H1 (cell line): ENCODE measurements around the gene CRYBB3. TPM values are rescaled to one million over a fixed set of nuclear protein-coding genes. Genes with fewer than 3 reads are reported as not detected.

Experiments used
- CTCF ChIA-PET: fragments of 300-600 bp; sonication (Branson Sonifier 250); formaldehyde crosslinking; loops from one replicate; lab custom pipeline; 2021; ENCODE audit not compliant: partially characterized antibody; lab: Charles Lee
- POLR2A ChIA-PET: fragments of 300-600 bp; sonication (Branson Sonifier 250); formaldehyde crosslinking; loops from one replicate; lab custom pipeline; 2021; ENCODE audit warnings: inconsistent platforms; ENCODE audit not compliant: partially characterized antibody; lab: Charles Lee
- DNase-seq, 2 experiments: peaks; one replicate each; pipeline versions ENCODE4 v3.0.0 to v3.0.0-alpha.2; 2010 to 2022; ENCODE audit warnings: low spot score in 2 of 2, low read depth in 1 of 2, mixed read lengths in 1 of 2
- FAIRE-seq: peaks from 2 replicates; lab custom pipeline; 2011; peaks lifted over from hg19 to GRCh38; lab: Jason Lieb, UNC
- H2AFZ ChIP-seq: 2 replicates; pipeline ENCODE4 v1.8.1; 2012; ENCODE audit warnings: low read length, inconsistent platforms
- H2AK5ac ChIP-seq: 2 replicates; pipeline ENCODE4 v1.6.1; 2013; ENCODE audit warnings: low read depth, low read length
- H2BK120ac ChIP-seq: replicated peaks from 2 replicates; pipeline ENCODE3; 2013; ENCODE audit warnings: low read depth, low read length, inconsistent platforms
- H2BK12ac ChIP-seq: 2 replicates; pipeline ENCODE4 v1.6.1; 2013; ENCODE audit warnings: low read depth, low read length
- H2BK15ac ChIP-seq: 2 replicates; pipeline ENCODE4 v1.6.1; 2013; ENCODE audit warnings: low read length
- H2BK20ac ChIP-seq: 2 replicates; pipeline ENCODE4 v1.6.1; 2013; ENCODE audit warnings: low read length
- H2BK5ac ChIP-seq: 2 replicates; pipeline ENCODE4 v1.6.1; 2013; ENCODE audit warnings: low read depth, low read length
- H3K14ac ChIP-seq: 2 replicates; pipeline ENCODE4 v1.6.1; 2013; ENCODE audit warnings: inconsistent platforms; ENCODE audit not compliant: insufficient read length
- H3K18ac ChIP-seq: 2 replicates; pipeline ENCODE4 v1.6.1; 2013; ENCODE audit warnings: low read length; ENCODE audit errors: extremely low read depth
- H3K23ac ChIP-seq: 2 replicates; pipeline ENCODE4 v1.6.1; 2013; ENCODE audit warnings: inconsistent platforms; ENCODE audit not compliant: insufficient read length
- H3K23me2 ChIP-seq: 2 replicates; pipeline ENCODE4 v1.6.1; 2013; ENCODE audit warnings: low read depth, low read length
- H3K27ac ChIP-seq: 2 replicates; pipeline ENCODE4 v1.6.1; 2011; ENCODE audit warnings: low read depth, low read length, inconsistent platforms
- H3K27me3 ChIP-seq, 4 experiments: replicated peaks in 1 of 4; 1 replicate in 1 of 4; 2 replicates in 3 of 4; pipeline versions ENCODE4 v1.6.1 to v1.8.1; 2011 to 2013; ENCODE audit warnings: low read length in 3 of 4, mild to moderate bottlenecking in 3 of 4, inconsistent platforms in 2 of 4, mixed read lengths in 2 of 4, moderate library complexity in 1 of 4; ENCODE audit not compliant: control insufficient read depth in 3 of 4, insufficient read depth in 3 of 4; ENCODE audit errors: extremely low read depth in 1 of 4
- H3K36me3 ChIP-seq, 4 experiments: 2 replicates each; pipeline versions ENCODE4 v1.6.1 to v1.8.1; 2011 to 2013; ENCODE audit warnings: mild to moderate bottlenecking in 4 of 4, low read length in 3 of 4, moderate library complexity in 2 of 4, control low read depth in 1 of 4, inconsistent platforms in 1 of 4; ENCODE audit not compliant: insufficient read depth in 4 of 4, control insufficient read depth in 2 of 4
- H3K4ac ChIP-seq: replicated peaks from 2 replicates; pipeline ENCODE3; 2013; ENCODE audit warnings: low read length, low read depth, mixed read lengths, inconsistent platforms; ENCODE audit not compliant: insufficient read length
- H3K4me1 ChIP-seq, 4 experiments: replicated peaks in 1 of 4; 1 replicate in 1 of 4; 2 replicates in 3 of 4; pipeline versions ENCODE4 v1.6.1 to v1.8.1; 2011 to 2013; ENCODE audit warnings: low read length in 3 of 4, inconsistent platforms in 2 of 4, mixed read lengths in 1 of 4; ENCODE audit not compliant: insufficient read depth in 4 of 4, control insufficient read depth in 3 of 4
- H3K4me2 ChIP-seq, 2 experiments: 2 replicates each; pipeline versions ENCODE4 v1.6.1 to v1.8.1; 2011 to 2013; ENCODE audit warnings: low read depth in 2 of 2, low read length in 2 of 2, control low read depth in 1 of 2, inconsistent platforms in 1 of 2, mild to moderate bottlenecking in 1 of 2; ENCODE audit not compliant: insufficient read depth in 1 of 2
- H3K4me3 ChIP-seq, 4 experiments: fragments of 200-600, 300-600 bp in 1 of 4; sonication (generic), shearing (Covaris generic), sonication (Bioruptor Twin) in 1 of 4; 2 replicates each; pipeline versions ENCODE4 v1.5.1 to v1.8.1; 2011 to 2016; ENCODE audit warnings: low read length in 4 of 4, low read depth in 3 of 4, control low read depth in 2 of 4, inconsistent platforms in 2 of 4, mild to moderate bottlenecking in 2 of 4, mixed read lengths in 1 of 4, moderate library complexity in 1 of 4; ENCODE audit not compliant: insufficient read depth in 2 of 4; ENCODE audit errors: extremely low read depth in 1 of 4
- H3K56ac ChIP-seq: replicated peaks from 2 replicates; pipeline ENCODE3; 2013; ENCODE audit warnings: low read depth, mild to moderate bottlenecking, mixed read lengths, low read length, inconsistent platforms; ENCODE audit not compliant: insufficient read length
- H3K79me1 ChIP-seq: 2 replicates; pipeline ENCODE4 v1.6.1; 2013; ENCODE audit warnings: low read depth, low read length, control low read depth
- H3K79me2 ChIP-seq, 2 experiments: 2 replicates each; pipeline versions ENCODE4 v1.6.1 to v1.8.1; 2012 to 2013; ENCODE audit warnings: low read length in 2 of 2, mild to moderate bottlenecking in 2 of 2, inconsistent platforms in 1 of 2; ENCODE audit not compliant: insufficient read depth in 2 of 2, control insufficient read depth in 1 of 2
- H3K9ac ChIP-seq, 4 experiments: replicated peaks in 1 of 4; 1 replicate in 1 of 4; 2 replicates in 3 of 4; pipeline versions ENCODE4 v1.6.1 to v1.8.1; 2011 to 2013; ENCODE audit warnings: low read depth in 3 of 4, low read length in 3 of 4, control low read depth in 2 of 4, mild to moderate bottlenecking in 2 of 4, moderate library complexity in 2 of 4, inconsistent platforms in 1 of 4; ENCODE audit errors: extremely low read depth in 1 of 4
- H3K9me3 ChIP-seq, 2 experiments: 2 replicates each; pipeline versions ENCODE4 v1.6.1 to v1.8.1; 2012 to 2013; ENCODE audit warnings: mild to moderate bottlenecking in 2 of 2, moderate library complexity in 2 of 2, control low read depth in 1 of 2, inconsistent platforms in 1 of 2, low read depth in 1 of 2, low read length in 1 of 2, mixed read lengths in 1 of 2; ENCODE audit not compliant: insufficient read depth in 2 of 2
- H4K20me1 ChIP-seq, 2 experiments: replicated peaks in 1 of 2; 2 replicates each; pipeline versions ENCODE3 to v1.8.1; 2011 to 2013; ENCODE audit warnings: inconsistent platforms in 2 of 2, low read length in 2 of 2, mild to moderate bottlenecking in 1 of 2; ENCODE audit not compliant: insufficient read depth in 2 of 2, control insufficient read depth in 1 of 2
- H4K5ac ChIP-seq: 2 replicates; pipeline ENCODE4 v1.6.1; 2013; ENCODE audit warnings: low read length, low read depth, mixed read lengths, inconsistent platforms; ENCODE audit not compliant: insufficient read length
- H4K8ac ChIP-seq: 2 replicates; pipeline ENCODE4 v1.8.0; 2013; ENCODE audit warnings: mild to moderate bottlenecking, moderate library complexity, low read length, inconsistent platforms; ENCODE audit not compliant: insufficient read depth; ENCODE audit errors: extremely low read depth
- H4K91ac ChIP-seq: replicated peaks from 2 replicates; pipeline ENCODE3; 2013; ENCODE audit warnings: low read length, mixed read lengths, inconsistent platforms; ENCODE audit not compliant: insufficient read length
- ATF3 ChIP-seq: IDR thresholded peaks from 2 replicates; pipeline ENCODE4 v1.6.1; 2011; ENCODE audit warnings: low read depth, mild to moderate bottlenecking, low read length; ENCODE audit not compliant: insufficient read depth
- BRCA1 ChIP-seq: IDR thresholded peaks from 2 replicates; pipeline ENCODE4 v1.6.1; 2012; ENCODE audit warnings: low read depth, low read length, improper control_type of control experiment
- EGR1 ChIP-seq: IDR thresholded peaks from 2 replicates; pipeline ENCODE4 v1.6.1; 2011; ENCODE audit warnings: low read depth, low read length, borderline replicate concordance
- EP300 ChIP-seq, 2 experiments: IDR thresholded peaks; 1 replicate in 1 of 2; 2 replicates in 1 of 2; pipeline ENCODE4 v1.6.1; 2011 to 2012; ENCODE audit warnings: low read depth in 2 of 2, low read length in 2 of 2, mild to moderate bottlenecking in 2 of 2, borderline replicate concordance in 1 of 2, inconsistent platforms in 1 of 2, moderate library complexity in 1 of 2
- JUN ChIP-seq: IDR thresholded peaks from 2 replicates; pipeline ENCODE4 v1.6.1; 2011; ENCODE audit warnings: low read depth, mild to moderate bottlenecking, improper control_type of control experiment, low read length
- KDM5A ChIP-seq: fragments of 200-600 bp; IDR thresholded peaks from 2 replicates; pipeline ENCODE4 v1.7.1; 2012; ENCODE audit warnings: mild to moderate bottlenecking, low read length, inconsistent platforms, mixed read lengths
- RBBP5 ChIP-seq: IDR thresholded peaks from 2 replicates; pipeline ENCODE4 v1.7.1; 2012; ENCODE audit warnings: low read depth, mild to moderate bottlenecking, inconsistent platforms, low read length, moderate library complexity, borderline replicate concordance
- RFX5 ChIP-seq: IDR thresholded peaks from 2 replicates; pipeline ENCODE4 v1.6.1; 2011; ENCODE audit warnings: low read depth, low read length, improper control_type of control experiment, borderline replicate concordance
- SAP30 ChIP-seq: fragments of 300-600 bp; sonication (generic); IDR thresholded peaks from 2 replicates; pipeline ENCODE4 v1.7.1; 2012; ENCODE audit warnings: low read length, moderate library complexity, mild to moderate bottlenecking, inconsistent platforms; ENCODE audit not compliant: insufficient read depth, insufficient replicate concordance
- SIRT6 ChIP-seq: IDR thresholded peaks from one replicate; pipeline ENCODE4 v1.7.1; 2012; ENCODE audit warnings: low read length, inconsistent platforms
- SP4 ChIP-seq: IDR thresholded peaks from 2 replicates; pipeline ENCODE4 v1.6.1; 2012; ENCODE audit warnings: low read length, inconsistent platforms
- USF2 ChIP-seq: IDR thresholded peaks from 2 replicates; pipeline ENCODE4 v1.6.1; 2011; ENCODE audit warnings: low read length, improper control_type of control experiment
- ZNF274 ChIP-seq: IDR thresholded peaks from 2 replicates; pipeline ENCODE4 v1.7.0; 2012; ENCODE audit warnings: low read length, borderline replicate concordance; ENCODE audit errors: extremely low read depth
- WGBS, 2 experiments: shearing (Covaris generic) in 1 of 2; methylation state at CpG; one replicate each; pipeline versions ENCODE4 v1.1.6 to v1.1.7; 2013 to 2015; ENCODE audit warnings: low lambda C conversion rate in 2 of 2, mixed read lengths in 2 of 2, inconsistent platforms in 1 of 2, low coverage in 1 of 2, missing lambda C conversion rate in 1 of 2; ENCODE audit not compliant: insufficient replicate concordance in 2 of 2, insufficient coverage in 1 of 2, insufficient read length in 1 of 2; ENCODE audit errors: extremely low coverage in 1 of 2, missing lambda C conversion rate in 1 of 2; 5-methylcytosine and 5-hydroxymethylcytosine counted together
- polyA plus RNA-seq, 7 experiments: library from polyadenylated mRNA; depleted of rRNA in 3 of 7; stranded (reverse) in 5 of 7; unstranded in 2 of 7; fragments of >200 nt in 5 of 7; fragments of 200-250 nt in 2 of 7; gene quantifications; 1 replicate in 5 of 7; 2 replicates in 1 of 7; 4 replicates in 1 of 7; pipeline versions ENCODE4 v1.2.1 to v1.2.3, GENCODE V29; 2011 to 2013; ENCODE audit warnings: missing spikeins in 2 of 7, mixed read lengths in 2 of 7
- total RNA-seq: library from RNA; stranded (reverse); fragmentation: NEBNext Ultra II Directional; extraction: Animal tissue kit (Norgen Biotek cat#: 25700); gene quantifications from 2 replicates; pipeline ENCODE4 v1.2.1, GENCODE V29; 2021

CRYBB3 gene
- total and polyA plus RNA-seq, 2 of the 8 experiments (the other 6 are each of a cell fraction or from before 2014, with no cell fraction given), result 0.44 to 0.58 TPM

- no peaks in the 10 kb centered on the region for H3K36me3 ChIP-seq
- H3K27ac ChIP-seq, result no peak overlapping the region
- H4K5ac ChIP-seq, result no peak overlapping the region
- no peak overlapping the region for H2BK5ac ChIP-seq
- no peak overlapping the region for H3K14ac ChIP-seq
- H3K23me2 ChIP-seq, result no peaks in the 10 kb centered on the region
- TF ChIP-seq JUN (no peak), EP300 (IDR thresholded peaks at IDR 0.05; ENCODE audit: borderline replicate concordance in 1 of 2, low read depth in 2 of 2, low read length in 2 of 2) (no peak), SIRT6 (no peak), BRCA1 (no peak), ZNF274 (no peak), KDM5A (no peak), EGR1 (no peak), SP4 (no peak), USF2 (no peak), RBBP5 (no peak), SAP30 (no peak), RFX5 (no peak), ATF3 (no peak)
- H2BK120ac ChIP-seq, result no peak overlapping the region
- 77% methylated on average over 6 of the region's 7 CpGs; no CpG with 5 or more reads in 1 of the 2 experiments for WGBS, 2 experiments
- H3K27me3 ChIP-seq, result no peaks in the 10 kb centered on the region
- no peak overlapping the region for H3K4ac ChIP-seq
- no peak overlapping the region for H2BK12ac ChIP-seq
- no peaks in the 10 kb centered on the region for H3K79me2 ChIP-seq
- CTCF ChIA-PET, result interaction anchor here (0.8 to 5.7 kb wide), 16 partner anchors 9 to 150 kb away, joined by 3 to 43 read pairs (median 4); no protein-coding TSS in a partner anchor
- no peak overlapping the region for H2AFZ ChIP-seq
- no peaks in the 10 kb centered on the region for H3K79me1 ChIP-seq
- H3K56ac ChIP-seq, result no peak overlapping the region
- H4K20me1 ChIP-seq, result no peaks in the 10 kb centered on the region
- no peak overlapping the region for H4K8ac ChIP-seq
- H4K91ac ChIP-seq, result no peak overlapping the region
- FAIRE-seq, result no peak
- no peak overlapping the region for H2BK15ac ChIP-seq
- no peak overlapping the region for H3K23ac ChIP-seq
- H3K4me2 ChIP-seq, result no peak overlapping the region
- no peaks in the 10 kb centered on the region for H3K9me3 ChIP-seq
- H3K9ac ChIP-seq, result no peak overlapping the region
- H2BK20ac ChIP-seq, result no peak overlapping the region
- no peak overlapping the region for H2AK5ac ChIP-seq
- POLR2A ChIA-PET, result interaction anchor here (1.2 kb wide), 1 partner anchor 133 kb away, joined by 3 read pairs; no protein-coding TSS in a partner anchor
- H3K4me1 ChIP-seq, result peaks cover 0 to 2% (median 0%) of the 10 kb centered on the region in 4 experiments; a peak in 3 of 7 replicates
- no peak overlapping the region for H3K18ac ChIP-seq
- H3K4me3 ChIP-seq, result no peak overlapping the region
- DNase-seq, result no peak
Observed at GRCh38 chr22:25200967-25201366, 1.3 kb downstream of the CRYBB3 start.
